ENCODE measurements around the gene KCTD20.

GRCh38 chr6:36523451-36523850, 80.7 kb downstream of the KCTD20 start:
- TF ChIP-seq, protein P1, sequence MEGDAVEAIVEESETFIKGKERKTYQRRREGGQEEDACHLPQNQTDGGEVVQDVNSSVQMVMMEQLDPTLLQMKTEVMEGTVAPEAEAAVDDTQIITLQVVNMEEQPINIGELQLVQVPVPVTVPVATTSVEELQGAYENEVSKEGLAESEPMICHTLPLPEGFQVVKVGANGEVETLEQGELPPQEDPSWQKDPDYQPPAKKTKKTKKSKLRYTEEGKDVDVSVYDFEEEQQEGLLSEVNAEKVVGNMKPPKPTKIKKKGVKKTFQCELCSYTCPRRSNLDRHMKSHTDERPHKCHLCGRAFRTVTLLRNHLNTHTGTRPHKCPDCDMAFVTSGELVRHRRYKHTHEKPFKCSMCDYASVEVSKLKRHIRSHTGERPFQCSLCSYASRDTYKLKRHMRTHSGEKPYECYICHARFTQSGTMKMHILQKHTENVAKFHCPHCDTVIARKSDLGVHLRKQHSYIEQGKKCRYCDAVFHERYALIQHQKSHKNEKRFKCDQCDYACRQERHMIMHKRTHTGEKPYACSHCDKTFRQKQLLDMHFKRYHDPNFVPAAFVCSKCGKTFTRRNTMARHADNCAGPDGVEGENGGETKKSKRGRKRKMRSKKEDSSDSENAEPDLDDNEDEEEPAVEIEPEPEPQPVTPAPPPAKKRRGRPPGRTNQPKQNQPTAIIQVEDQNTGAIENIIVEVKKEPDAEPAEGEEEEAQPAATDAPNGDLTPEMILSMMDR (conservative IDR thresholded peaks at IDR 0.05; ENCODE audit: low read depth in 2 of 2): no peak
- TF ChIP-seq EZH2phosphoT487 (IDR thresholded peaks at IDR 0.05; ENCODE audit: unreplicated experiment) (no peak), ZNF331 (CRISPR knock-in tag; IDR thresholded peaks at IDR 0.05; ENCODE audit: low read depth) (no peak), POLR2AphosphoS5 (IDR thresholded peaks at IDR 0.05; ENCODE audit: low read depth) (no peak), REST (IDR thresholded peaks at IDR 0.05; ENCODE audit: unreplicated experiment) (no peak), EZH2 (IDR thresholded peaks at IDR 0.05; ENCODE audit: low read depth, unreplicated experiment) (no peak), STAT1 (IDR thresholded peaks at IDR 0.05; ENCODE audit: unreplicated experiment) (no peak), JUNB (IDR thresholded peaks at IDR 0.05; ENCODE audit: unreplicated experiment) (no peak), CREB1 (CRISPR knock-in tag; IDR thresholded peaks at IDR 0.05; ENCODE audit: low read depth) (no peak), NANOG (IDR thresholded peaks at IDR 0.05; ENCODE audit: borderline replicate concordance) (no peak), ZNF114 (CRISPR knock-in tag; IDR thresholded peaks at IDR 0.05) (no peak)
- TF ChIP-seq, protein P2, sequence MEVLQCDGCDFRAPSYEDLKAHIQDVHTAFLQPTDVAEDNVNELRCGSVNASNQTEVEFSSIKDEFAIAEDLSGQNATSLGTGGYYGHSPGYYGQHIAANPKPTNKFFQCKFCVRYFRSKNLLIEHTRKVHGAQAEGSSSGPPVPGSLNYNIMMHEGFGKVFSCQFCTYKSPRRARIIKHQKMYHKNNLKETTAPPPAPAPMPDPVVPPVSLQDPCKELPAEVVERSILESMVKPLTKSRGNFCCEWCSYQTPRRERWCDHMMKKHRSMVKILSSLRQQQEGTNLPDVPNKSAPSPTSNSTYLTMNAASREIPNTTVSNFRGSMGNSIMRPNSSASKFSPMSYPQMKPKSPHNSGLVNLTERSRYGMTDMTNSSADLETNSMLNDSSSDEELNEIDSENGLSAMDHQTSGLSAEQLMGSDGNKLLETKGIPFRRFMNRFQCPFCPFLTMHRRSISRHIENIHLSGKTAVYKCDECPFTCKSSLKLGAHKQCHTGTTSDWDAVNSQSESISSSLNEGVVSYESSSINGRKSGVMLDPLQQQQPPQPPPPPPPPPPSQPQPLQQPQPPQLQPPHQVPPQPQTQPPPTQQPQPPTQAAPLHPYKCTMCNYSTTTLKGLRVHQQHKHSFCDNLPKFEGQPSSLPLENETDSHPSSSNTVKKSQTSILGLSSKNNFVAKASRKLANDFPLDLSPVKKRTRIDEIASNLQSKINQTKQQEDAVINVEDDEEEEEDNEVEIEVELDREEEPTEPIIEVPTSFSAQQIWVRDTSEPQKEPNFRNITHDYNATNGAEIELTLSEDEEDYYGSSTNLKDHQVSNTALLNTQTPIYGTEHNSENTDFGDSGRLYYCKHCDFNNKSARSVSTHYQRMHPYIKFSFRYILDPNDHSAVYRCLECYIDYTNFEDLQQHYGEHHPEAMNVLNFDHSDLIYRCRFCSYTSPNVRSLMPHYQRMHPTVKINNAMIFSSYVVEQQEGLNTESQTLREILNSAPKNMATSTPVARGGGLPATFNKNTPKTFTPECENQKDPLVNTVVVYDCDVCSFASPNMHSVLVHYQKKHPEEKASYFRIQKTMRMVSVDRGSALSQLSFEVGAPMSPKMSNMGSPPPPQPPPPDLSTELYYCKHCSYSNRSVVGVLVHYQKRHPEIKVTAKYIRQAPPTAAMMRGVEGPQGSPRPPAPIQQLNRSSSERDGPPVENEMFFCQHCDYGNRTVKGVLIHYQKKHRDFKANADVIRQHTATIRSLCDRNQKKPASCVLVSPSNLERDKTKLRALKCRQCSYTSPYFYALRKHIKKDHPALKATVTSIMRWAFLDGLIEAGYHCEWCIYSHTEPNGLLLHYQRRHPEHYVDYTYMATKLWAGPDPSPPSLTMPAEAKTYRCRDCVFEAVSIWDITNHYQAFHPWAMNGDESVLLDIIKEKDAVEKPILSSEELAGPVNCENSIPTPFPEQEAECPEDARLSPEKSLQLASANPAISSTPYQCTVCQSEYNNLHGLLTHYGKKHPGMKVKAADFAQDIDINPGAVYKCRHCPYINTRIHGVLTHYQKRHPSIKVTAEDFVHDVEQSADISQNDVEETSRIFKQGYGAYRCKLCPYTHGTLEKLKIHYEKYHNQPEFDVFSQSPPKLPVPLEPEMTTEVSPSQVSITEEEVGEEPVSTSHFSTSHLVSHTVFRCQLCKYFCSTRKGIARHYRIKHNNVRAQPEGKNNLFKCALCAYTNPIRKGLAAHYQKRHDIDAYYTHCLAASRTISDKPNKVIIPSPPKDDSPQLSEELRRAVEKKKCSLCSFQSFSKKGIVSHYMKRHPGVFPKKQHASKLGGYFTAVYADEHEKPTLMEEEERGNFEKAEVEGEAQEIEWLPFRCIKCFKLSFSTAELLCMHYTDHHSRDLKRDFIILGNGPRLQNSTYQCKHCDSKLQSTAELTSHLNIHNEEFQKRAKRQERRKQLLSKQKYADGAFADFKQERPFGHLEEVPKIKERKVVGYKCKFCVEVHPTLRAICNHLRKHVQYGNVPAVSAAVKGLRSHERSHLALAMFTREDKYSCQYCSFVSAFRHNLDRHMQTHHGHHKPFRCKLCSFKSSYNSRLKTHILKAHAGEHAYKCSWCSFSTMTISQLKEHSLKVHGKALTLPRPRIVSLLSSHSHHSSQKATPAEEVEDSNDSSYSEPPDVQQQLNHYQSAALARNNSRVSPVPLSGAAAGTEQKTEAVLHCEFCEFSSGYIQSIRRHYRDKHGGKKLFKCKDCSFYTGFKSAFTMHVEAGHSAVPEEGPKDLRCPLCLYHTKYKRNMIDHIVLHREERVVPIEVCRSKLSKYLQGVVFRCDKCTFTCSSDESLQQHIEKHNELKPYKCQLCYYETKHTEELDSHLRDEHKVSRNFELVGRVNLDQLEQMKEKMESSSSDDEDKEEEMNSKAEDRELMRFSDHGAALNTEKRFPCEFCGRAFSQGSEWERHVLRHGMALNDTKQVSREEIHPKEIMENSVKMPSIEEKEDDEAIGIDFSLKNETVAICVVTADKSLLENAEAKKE (CRISPR knock-in tag; IDR thresholded peaks at IDR 0.05): no peak
